GM19452 (cell line): ENCODE data around the gene RAB33A.
"Not testable (repeated sequence)": the region's sequence is repeated elsewhere in the genome, so short reads cannot be mapped to it uniquely, and the experiment has no call there.

Experiments
- ATAC-seq: cut with Tn5 transposase; IDR thresholded peaks from one replicate; pipeline ENCODE4 v1.9.1; 2021; ENCODE audit not compliant: unreplicated experiment

The RAB33A gene

DNA sequence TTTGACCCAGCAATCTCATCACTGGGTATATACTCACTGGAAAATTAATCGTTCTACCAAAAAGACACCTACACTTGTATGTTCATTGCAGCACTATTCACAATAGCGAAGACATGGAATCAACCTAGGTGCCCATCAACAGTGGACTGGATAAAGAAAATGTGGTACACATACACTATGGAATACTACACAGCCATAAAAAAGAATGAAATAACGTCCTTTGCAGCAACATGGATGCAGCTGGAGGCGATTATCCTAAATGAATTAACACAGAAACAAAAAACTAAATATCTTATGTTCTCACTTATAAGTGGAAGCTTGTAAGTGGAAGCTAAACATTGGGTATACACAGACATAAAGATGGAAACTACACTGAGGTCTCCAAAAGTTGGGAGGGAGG is 59.4 kb downstream of the RAB33A start:
- ATAC-seq: not testable (repeated sequence)
